Thyroid gland (tissue), 4 donors: ENCODE results near the gene DDRGK1.

Source experiments
- POLR2A ChIP-seq, 2 donors: fragments of 450-650 bp; IDR thresholded peaks; one replicate each; pipeline ENCODE4 v1.6.1; 2017; ENCODE audit warnings: antibody characterized with exemption in 2 of 2, mild to moderate bottlenecking in 2 of 2, moderate library complexity in 1 of 2
- TF ChIP-seq, protein P1 (sequence below), 6 experiments: fragments of 200-600 bp in 3 of 6; fragments of 450-650 bp in 3 of 6; sonication (generic) in 3 of 6; IDR thresholded peaks; one replicate each; pipeline ENCODE4 v1.5.1; 2016 to 2019; ENCODE audit warnings: antibody characterized with exemption in 6 of 6, mild to moderate bottlenecking in 2 of 6, inconsistent platforms in 1 of 6, moderate library complexity in 1 of 6

DNA sequence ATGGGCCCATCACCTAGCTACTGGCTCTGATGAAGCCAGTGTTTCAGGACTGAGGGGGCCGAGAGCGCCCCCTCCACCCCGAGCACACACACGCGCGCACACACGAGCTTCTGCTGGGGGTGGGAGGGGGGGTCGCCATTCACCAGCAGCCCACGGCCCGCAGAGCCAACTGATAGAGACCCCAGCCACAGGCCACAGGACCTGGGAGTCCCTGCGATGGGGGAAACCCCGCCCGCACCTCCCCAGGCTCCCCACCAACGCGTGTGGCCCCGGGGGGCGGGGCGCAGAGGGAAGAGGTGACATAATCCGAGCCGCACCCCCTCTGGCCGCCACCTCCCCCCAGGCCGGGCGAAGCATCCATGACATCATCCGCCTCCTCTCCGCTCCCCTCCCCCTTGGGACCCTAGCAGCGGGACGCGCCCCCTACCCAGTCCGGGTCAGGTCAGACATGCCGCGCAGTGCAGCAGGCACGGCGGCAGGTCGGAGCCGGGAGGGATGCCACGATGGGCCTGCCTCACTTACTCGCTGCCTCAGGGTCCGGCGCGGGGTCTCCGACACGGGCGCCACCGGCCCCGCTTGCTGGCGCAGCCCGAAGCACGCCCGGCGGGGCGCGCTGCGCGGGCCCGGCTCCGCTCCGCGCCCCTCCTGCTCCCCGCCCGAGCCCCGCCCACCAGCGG lies 31.4 kb downstream of the DDRGK1 start, which contains the start of gene LZTS3:
- TF ChIP-seq, protein P1, sequence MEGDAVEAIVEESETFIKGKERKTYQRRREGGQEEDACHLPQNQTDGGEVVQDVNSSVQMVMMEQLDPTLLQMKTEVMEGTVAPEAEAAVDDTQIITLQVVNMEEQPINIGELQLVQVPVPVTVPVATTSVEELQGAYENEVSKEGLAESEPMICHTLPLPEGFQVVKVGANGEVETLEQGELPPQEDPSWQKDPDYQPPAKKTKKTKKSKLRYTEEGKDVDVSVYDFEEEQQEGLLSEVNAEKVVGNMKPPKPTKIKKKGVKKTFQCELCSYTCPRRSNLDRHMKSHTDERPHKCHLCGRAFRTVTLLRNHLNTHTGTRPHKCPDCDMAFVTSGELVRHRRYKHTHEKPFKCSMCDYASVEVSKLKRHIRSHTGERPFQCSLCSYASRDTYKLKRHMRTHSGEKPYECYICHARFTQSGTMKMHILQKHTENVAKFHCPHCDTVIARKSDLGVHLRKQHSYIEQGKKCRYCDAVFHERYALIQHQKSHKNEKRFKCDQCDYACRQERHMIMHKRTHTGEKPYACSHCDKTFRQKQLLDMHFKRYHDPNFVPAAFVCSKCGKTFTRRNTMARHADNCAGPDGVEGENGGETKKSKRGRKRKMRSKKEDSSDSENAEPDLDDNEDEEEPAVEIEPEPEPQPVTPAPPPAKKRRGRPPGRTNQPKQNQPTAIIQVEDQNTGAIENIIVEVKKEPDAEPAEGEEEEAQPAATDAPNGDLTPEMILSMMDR (IDR thresholded peaks at IDR 0.05): no peak
- peak in 1 of 2 donors; percentile 73 for TF ChIP-seq POLR2A (IDR thresholded peaks at IDR 0.05)
